Type B pancreatic cell (in vitro differentiated cells): ENCODE measurements around the gene STAM. TPM values are rescaled to one million over a fixed set of nuclear protein-coding genes. Genes with fewer than 3 reads are reported as not detected.

Experiments used
- DNase-seq: peaks from one replicate; pipeline ENCODE4 v3.0.0; 2021; ENCODE audit warnings: mixed read lengths; ENCODE audit not compliant: unreplicated experiment; ENCODE audit errors: extremely low spot score
- H3K27ac Mint-ChIP-seq: 2 replicates; pipeline ENCODE4 v1.8.0; 2021; ENCODE audit warnings: mild to moderate bottlenecking, mixed read lengths
- H3K27me3 Mint-ChIP-seq: 2 replicates; pipeline ENCODE4 v1.8.0; 2021; ENCODE audit warnings: mixed read lengths
- H3K36me3 Mint-ChIP-seq: 2 replicates; pipeline ENCODE4 v1.8.0; 2021; ENCODE audit warnings: mixed read lengths
- H3K4me1 Mint-ChIP-seq: one replicate; pipeline ENCODE4 v1.8.0; 2021; ENCODE audit warnings: mixed read lengths; ENCODE audit not compliant: unreplicated experiment
- H3K4me3 Mint-ChIP-seq: 2 replicates; pipeline ENCODE4 v1.8.0; 2021; ENCODE audit warnings: mild to moderate bottlenecking, mixed read lengths
- H3K9me3 Mint-ChIP-seq: 2 replicates; pipeline ENCODE4 v1.8.0; 2021; ENCODE audit warnings: mixed read lengths
- total RNA-seq: library from RNA; stranded (reverse); gene quantifications from 2 replicates; pipeline ENCODE4 v1.2.1, GENCODE V29; 2021; ENCODE audit warnings: low replicate concordance
- TF ChIP-seq, protein P1 (sequence below): fragments of 200-600 bp; sonication (generic); conservative IDR thresholded peaks from 2 replicates; pipeline ENCODE4 v1.5.0; 2021; ENCODE audit warnings: antibody characterized with exemption, mild to moderate bottlenecking

The STAM gene
- total RNA-seq, 1 donor from 2014 or later: 26.3 TPM

DNA sequence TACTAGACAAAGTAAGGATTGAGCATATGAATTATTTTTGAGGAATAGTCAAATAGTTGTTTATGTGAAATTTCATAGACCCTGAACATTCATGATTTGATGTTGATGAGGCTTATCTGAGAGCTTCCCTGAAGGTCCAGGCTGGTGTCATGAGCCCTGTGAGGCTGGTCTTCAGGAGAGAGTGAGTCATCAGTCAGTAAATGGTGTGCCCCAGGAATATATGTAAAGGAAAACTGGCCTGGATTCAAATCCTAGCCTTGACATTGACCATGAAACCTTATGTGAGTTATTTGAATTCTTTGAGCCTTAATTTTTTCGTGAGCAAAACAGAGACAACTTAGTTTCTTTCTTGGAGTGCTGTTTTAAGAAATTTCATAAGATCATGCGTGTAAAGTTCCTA lies 114.2 kb downstream of the STAM start:
- H3K27me3 Mint-ChIP-seq: no peaks in the 10 kb centered on the region
- no peak overlapping the region for H3K27ac Mint-ChIP-seq
- no peak for DNase-seq
- TF ChIP-seq, protein P1, sequence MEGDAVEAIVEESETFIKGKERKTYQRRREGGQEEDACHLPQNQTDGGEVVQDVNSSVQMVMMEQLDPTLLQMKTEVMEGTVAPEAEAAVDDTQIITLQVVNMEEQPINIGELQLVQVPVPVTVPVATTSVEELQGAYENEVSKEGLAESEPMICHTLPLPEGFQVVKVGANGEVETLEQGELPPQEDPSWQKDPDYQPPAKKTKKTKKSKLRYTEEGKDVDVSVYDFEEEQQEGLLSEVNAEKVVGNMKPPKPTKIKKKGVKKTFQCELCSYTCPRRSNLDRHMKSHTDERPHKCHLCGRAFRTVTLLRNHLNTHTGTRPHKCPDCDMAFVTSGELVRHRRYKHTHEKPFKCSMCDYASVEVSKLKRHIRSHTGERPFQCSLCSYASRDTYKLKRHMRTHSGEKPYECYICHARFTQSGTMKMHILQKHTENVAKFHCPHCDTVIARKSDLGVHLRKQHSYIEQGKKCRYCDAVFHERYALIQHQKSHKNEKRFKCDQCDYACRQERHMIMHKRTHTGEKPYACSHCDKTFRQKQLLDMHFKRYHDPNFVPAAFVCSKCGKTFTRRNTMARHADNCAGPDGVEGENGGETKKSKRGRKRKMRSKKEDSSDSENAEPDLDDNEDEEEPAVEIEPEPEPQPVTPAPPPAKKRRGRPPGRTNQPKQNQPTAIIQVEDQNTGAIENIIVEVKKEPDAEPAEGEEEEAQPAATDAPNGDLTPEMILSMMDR: no peak
- no peak overlapping the region for H3K4me3 Mint-ChIP-seq
- H3K36me3 Mint-ChIP-seq: no peaks in the 10 kb centered on the region
- no peaks in the 10 kb centered on the region for H3K4me1 Mint-ChIP-seq
- H3K9me3 Mint-ChIP-seq: peaks cover 8% of the 10 kb centered on the region

DNA sequence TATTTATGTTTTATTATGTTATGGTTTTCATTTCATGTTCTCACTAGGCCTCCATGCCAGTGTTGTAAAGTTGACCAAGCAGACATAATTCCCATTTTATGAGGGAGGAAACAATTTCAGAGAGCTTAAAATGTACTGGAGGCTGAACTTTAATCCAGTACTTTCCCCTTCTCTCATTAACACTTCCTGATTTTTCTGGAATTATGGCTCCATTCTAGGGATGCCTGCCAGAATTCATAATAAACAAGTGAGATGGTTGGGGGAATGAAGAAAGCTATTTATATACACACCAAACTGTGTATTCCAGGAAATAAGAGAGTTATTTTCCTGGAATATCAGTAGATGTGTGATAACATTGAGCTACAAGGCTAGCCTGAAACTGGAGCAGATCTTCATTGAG lies 114.9 kb downstream of the STAM start:
- H3K27ac Mint-ChIP-seq: no peak overlapping the region
- TF ChIP-seq, protein P1: no peak
- no peak for DNase-seq

DNA sequence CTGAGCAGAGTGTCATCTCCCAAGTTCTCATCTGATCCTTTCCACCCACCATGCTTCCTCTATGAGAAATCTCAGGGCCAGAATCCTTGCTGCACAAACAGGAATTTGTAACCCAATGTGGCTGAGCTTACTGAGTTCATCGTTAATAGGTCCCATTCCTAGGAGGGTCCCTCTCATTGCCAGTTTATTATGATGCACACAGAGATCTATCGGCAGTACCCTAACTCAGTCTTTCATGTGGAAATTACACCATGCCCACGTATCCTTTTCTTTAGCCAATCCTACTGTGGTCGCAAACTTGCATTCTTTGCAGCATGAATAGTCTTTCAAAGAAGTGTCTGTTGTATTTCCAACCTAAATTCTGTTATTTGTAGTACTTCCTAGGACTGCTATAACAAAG lies 120.2 kb downstream of the STAM start:
- Mint-ChIP-seq H3K36me3 (no peaks in the 10 kb centered on the region), H3K4me3 (no peak overlapping the region), H3K4me1 (no peaks in the 10 kb centered on the region), H3K27ac (no peak overlapping the region), H3K9me3 (peaks cover 14% of the 10 kb centered on the region), H3K27me3 (peaks cover 21% of the 10 kb centered on the region)
- TF ChIP-seq, protein P1: no peak
- no peak for DNase-seq

More for the DNA sequence above, 114.9 kb downstream of the STAM start:
- peaks cover 8% of the 10 kb centered on the region for H3K9me3 Mint-ChIP-seq
- peaks cover 6% of the 10 kb centered on the region for H3K27me3 Mint-ChIP-seq
- no peaks in the 10 kb centered on the region for H3K36me3 Mint-ChIP-seq
- no peaks in the 10 kb centered on the region for H3K4me1 Mint-ChIP-seq
- H3K4me3 Mint-ChIP-seq: no peak overlapping the region

DNA sequence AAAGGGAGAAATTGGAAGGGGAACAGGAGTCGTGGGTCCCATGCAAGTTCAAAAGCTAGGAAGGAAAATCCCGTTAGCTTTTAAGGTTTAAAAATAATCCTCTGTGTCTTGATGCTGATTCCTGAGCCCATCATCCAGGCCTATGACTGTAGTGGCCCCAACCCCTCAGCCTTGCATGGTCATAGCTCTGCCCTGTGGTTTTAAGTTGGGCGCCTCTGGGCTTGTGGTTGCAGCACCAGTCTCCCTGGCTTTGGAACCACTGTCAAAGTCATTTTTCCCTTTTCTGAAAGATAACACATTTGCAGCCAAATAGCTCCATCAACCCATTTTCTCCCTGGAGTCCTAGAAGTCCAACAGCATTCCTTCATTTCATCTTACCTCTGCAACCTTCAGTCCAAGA lies 121.7 kb downstream of the STAM start:
- H3K27ac Mint-ChIP-seq: no peak overlapping the region
- H3K4me1 Mint-ChIP-seq: no peaks in the 10 kb centered on the region
- no peak for DNase-seq
- H3K9me3 Mint-ChIP-seq: peaks cover 7% of the 10 kb centered on the region
- H3K4me3 Mint-ChIP-seq: no peak overlapping the region
- TF ChIP-seq, protein P1: no peak
- H3K36me3 Mint-ChIP-seq: no peaks in the 10 kb centered on the region
- H3K27me3 Mint-ChIP-seq: peaks cover 21% of the 10 kb centered on the region

Other genes starting within 250 kb of the STAM start
- 1.0 and 1.8 TPM in 2 replicates for gene ST8SIA6, start 189.6 kb upstream of the STAM start, total RNA-seq
- 7.9 and 16.4 TPM in 2 replicates for gene HACD1, start 26.8 kb upstream of the STAM start, total RNA-seq
- 11.6 and 14.7 TPM in 2 replicates for gene TMEM236, start 108.0 kb downstream of the STAM start, total RNA-seq
- 0.74 and 0.80 TPM in 2 replicates for gene MRC1, start 165.2 kb downstream of the STAM start, total RNA-seq